NOMO-1 treated with dmso at 0.1 percent for 144 hours (cell line): ENCODE results near the gene PTPN12.
"Not testable (repeated sequence)": the region's sequence is repeated elsewhere in the genome, so short reads cannot be mapped to it uniquely, and the experiment has no call there.

Experiments used
- DNase-seq: peaks from one replicate; lab custom pipeline; 2025; ENCODE audit not compliant: unreplicated experiment; lab: John Stamatoyannopoulos, UW

Gene PTPN12

DNA sequence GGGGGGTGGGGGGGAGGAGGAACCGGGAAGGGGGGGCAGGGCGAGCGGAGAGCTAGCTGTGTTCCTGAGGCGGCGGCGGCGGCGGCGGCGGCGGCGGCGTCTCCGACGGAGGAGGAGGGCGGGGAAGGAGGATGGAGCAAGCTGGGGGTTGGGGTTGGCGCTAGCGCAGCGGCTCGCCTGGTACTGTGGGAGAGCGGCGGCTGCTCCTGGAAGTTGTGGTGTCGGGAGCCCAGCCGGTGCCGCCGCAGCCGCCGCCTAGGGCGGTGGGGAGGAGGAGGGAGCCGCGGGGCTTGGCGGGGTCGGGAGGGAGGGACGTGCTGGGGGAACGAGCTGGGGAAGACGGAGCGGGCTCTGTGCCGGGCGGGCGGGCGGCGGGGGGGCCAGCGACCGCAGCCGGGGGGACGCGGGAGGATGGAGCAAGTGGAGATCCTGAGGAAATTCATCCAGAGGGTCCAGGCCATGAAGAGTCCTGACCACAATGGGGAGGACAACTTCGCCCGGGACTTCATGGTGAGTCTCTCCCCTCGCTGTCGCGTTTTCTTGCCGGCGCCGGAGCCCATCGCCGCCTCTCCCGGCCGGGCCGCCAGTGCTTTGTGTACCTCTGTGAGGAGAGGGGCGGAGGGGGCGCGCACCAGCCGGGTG is at the start of gene PTPN12:
TSS of gene PTPN12 (plus strand) at position 160 of the 642 bp plus-strand sequence. CDS start at position 412, 252 bp downstream.
- DNase-seq = peak; percentile 66

GRCh38 chr7:77488986-77489385 is 48.1 kb upstream of the PTPN12 start:
- no peak for DNase-seq

- DNase-seq = no peak
Observed at GRCh38 chr7:77497079-77497478, 40.0 kb upstream of the PTPN12 start.

DNA sequence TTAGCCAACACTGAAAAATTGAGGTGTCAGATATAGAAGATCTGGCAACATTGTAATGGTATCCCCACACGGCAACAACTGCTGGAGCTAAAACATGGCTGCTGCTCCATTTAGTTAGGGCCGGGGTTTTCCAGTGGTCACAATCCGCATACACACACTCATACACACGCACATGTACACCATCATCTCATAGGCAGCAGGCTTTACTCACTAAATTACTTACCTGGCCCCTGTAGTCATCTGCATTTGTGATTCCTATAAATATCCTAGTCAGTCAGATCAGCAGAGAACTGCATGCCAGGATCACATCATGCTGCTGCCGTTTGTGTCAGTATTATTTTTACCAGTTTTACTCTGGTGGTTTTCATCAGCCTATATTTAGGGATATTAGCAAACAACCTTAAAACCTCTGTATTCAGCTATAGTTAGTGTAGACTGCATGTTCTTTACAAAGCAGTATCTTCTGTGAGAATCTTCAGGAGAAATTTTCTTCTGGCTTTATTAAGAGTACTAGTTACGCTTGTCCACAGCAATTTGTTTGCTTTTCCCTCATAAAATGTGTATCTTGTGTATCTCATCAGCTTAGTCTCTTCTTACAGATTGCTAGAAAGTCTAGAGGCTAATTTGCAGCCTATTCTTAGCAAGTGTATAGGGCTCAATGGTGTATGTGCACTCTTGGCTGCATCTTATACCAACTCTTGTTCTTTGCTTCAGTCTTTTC is 38.3 kb upstream of the PTPN12 start:
- no peak for DNase-seq

- peak; percentile 80 for DNase-seq
Observed at GRCh38 chr7:77501192-77501515, 35.9 kb upstream of the PTPN12 start.

GRCh38 chr7:77504951-77505350 is 32.1 kb upstream of the PTPN12 start:
- DNase-seq = no peak

GRCh38 chr7:77506899-77507298 is 30.2 kb upstream of the PTPN12 start:
- DNase-seq = no peak

DNA sequence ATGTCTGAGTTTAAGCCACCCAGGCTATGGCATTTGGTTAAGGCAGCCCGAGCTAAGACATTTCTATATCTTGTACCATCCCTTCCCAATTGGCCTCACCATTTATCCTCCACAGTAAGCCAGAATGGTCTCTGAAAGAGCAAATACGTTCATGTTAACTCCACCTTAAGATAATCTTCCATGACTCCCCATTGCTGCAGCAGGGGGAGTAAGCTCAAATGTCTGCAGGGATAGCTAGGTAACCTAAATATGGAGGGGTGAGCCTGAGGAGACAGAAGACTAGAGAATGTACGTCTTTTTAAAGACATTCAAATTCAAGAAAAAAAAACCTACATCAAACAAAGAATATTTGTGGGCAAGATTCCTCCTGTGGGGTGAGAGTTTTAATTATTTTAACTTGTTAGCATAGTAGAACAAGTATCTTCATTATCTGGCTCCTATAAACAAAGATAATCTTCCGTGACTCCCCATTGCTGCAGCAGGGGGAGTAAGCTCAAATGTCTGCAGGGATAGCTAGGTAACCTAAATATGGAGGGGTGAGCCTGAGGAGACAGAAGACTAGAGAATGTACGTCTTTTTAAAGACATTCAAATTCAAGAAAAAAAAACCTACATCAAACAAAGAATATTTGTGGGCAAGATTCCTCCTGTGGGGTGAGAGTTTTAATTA is 24.0 kb upstream of the PTPN12 start:
- DNase-seq = not testable (repeated sequence)

GRCh38 chr7:77516085-77516484 is 21.0 kb upstream of the PTPN12 start:
- no peak for DNase-seq

DNA sequence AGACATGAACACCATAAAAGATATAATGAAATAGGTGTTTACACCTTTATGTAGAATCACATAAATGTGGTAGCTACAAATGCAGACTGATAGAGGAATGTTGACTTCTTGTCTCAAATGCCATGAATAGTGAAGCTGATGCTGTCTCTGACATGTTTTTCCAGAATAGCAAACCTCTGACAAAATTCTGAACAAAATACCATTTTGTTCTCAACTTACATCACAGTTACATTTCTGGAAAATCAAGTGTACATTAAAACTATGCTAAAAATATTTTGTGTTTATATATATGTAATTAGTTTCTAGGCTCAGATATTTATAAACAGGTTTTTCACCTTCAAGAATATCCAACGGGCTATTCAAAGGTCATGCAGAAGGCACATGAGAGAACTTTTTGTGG is 16.8 kb upstream of the PTPN12 start:
- DNase-seq = no peak

- DNase-seq = not testable (repeated sequence)
Observed at GRCh38 chr7:77521537-77521936, 15.6 kb upstream of the PTPN12 start.

DNA sequence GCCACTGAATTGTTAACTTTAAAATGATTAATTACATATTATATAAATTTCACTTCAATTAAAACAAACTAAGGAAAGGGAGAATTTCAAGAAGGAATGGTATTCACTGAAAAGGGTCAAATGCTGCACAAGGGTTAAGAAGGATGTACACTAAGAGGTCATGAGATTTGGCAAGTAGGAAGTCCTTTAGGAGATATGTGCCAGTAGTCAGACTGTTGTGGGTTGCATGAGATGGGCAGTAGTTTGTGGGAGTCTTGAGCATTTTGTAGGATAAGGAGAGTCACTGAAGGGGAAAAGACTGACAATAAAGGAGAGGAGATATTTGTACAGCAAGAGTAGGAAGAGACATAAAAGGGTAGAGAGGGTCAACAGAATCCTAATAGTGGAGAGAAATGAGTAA is 12.4 kb upstream of the PTPN12 start:
- no peak for DNase-seq

DNA sequence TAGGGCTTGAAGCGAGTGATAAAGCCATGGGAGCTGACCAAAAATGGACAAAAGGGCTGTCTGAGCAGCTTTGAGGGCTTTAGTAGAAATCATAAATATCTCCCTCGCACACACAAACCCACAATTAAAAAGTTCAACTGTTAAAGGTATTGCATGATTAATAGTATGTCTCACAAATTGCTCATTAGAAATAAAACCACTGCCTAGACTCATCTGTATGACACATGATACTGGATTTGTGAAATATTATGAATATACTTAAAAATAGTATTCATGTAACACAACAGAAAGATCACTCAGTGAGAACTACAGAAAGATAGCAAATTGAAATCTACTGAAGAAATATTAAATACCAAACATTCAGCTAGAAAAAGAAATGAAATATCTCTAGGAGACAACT is 11.9 kb upstream of the PTPN12 start:
- no peak for DNase-seq

GRCh38 chr7:77528368-77528767 is 8.7 kb upstream of the PTPN12 start:
- no peak for DNase-seq

DNA sequence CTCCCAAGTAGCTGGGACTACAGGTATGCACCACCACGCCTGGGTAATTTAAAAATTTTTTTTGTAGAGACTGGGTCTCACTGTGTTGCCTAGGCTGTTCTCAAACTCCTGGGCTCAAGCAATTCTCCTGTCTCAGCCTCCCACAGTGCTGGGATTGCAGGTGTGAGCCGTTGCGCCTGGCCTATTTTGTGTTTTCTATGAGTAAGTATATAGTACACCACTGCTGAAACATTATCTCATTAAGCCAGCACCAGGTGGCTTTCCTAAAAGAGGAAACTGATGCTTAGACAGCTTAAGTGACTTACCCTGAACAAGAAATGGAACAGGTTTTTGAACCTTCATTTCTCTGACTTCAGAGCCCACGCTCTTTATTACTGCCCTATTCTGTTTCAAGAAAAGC is 7.8 kb upstream of the PTPN12 start:
- DNase-seq = no peak

DNA sequence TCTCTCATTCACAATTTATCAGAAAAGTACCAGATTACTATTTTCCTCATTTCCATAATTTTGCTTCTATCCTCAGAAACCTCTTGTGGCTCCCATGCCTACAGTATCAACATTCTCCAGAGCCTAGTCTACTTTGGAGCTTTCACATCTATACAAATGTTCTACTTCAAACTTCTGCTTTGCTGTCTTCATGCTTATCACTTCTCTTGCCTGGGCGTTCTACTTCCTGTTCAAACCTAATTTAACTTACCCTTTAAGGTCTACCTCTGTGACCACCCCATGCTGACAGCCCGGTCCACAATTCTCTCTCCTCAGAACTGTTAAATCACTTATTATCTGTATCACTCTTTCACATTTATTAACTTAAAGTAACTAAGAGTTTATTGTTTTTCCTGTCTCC is 6.1 kb upstream of the PTPN12 start:
- DNase-seq = peak; percentile 56

GRCh38 chr7:77532247-77532646 is 4.8 kb upstream of the PTPN12 start:
- DNase-seq = peak; percentile 49

GRCh38 chr7:77532732-77533131 is 4.4 kb upstream of the PTPN12 start:
- not testable (repeated sequence) for DNase-seq

- DNase-seq = not testable (repeated sequence)
Observed at GRCh38 chr7:77534046-77534445, 3.0 kb upstream of the PTPN12 start.

DNA sequence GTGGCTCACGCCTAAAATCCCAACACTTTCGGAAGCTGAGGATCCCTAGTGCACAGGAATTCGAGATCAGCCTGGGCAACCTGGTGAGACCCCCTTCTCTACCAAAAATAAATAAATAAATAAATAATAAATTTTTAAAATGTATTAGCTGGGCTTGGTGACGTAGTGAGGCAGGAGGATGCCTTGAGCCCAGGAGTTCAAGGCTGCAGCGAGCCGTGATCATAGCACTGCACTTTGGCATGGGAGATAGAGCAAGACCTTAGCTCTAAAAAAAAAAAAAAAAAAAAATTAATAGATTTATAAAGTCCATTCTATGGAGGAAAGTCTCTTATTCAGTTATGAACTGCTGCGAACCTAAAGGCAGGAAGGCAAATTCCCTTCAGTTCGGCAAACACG is 1.1 kb upstream of the PTPN12 start:
- no peak for DNase-seq

- DNase-seq = peak; percentile 99
Observed at GRCh38 chr7:77536413-77537135, 521 bp upstream of the PTPN12 start.
